Mesendoderm (in vitro differentiated cells): ENCODE data around the gene JARID2.

Experiments
- DNase-seq: peaks from one replicate; pipeline ENCODE4 v3.0.0; 2013
- H2AK5ac ChIP-seq: 2 replicates; pipeline ENCODE4 v1.6.1; 2013; ENCODE audit warnings: low read length, inconsistent platforms
- H2BK120ac ChIP-seq: 2 replicates; pipeline ENCODE4 v1.6.1; 2013; ENCODE audit warnings: low read depth, mild to moderate bottlenecking, low read length, moderate library complexity, mixed read lengths
- H2BK15ac ChIP-seq: replicated peaks from 2 replicates; pipeline ENCODE4 v1.6.1; 2013; ENCODE audit warnings: low read depth, mild to moderate bottlenecking, moderate library complexity
- H2BK5ac ChIP-seq: 2 replicates; pipeline ENCODE4 v1.6.1; 2013; ENCODE audit warnings: low read length, inconsistent platforms
- H3K18ac ChIP-seq: 2 replicates; pipeline ENCODE4 v1.6.1; 2013; ENCODE audit warnings: mild to moderate bottlenecking, low read length, mixed read lengths
- H3K23ac ChIP-seq: one replicate; pipeline ENCODE4 v1.6.1; 2013; ENCODE audit warnings: low read length
- H3K27ac ChIP-seq: 2 replicates; pipeline ENCODE4 v1.5.1; 2013; ENCODE audit warnings: low read depth, mild to moderate bottlenecking, inconsistent platforms, low read length, moderate library complexity
- H3K27me3 ChIP-seq: 2 replicates; pipeline ENCODE4 v1.6.1; 2013; ENCODE audit warnings: low read length, control low read depth, mild to moderate bottlenecking, inconsistent platforms; ENCODE audit not compliant: insufficient read depth, poor library complexity
- H3K36me3 ChIP-seq: 2 replicates; pipeline ENCODE4 v1.6.1; 2013; ENCODE audit warnings: low read length, inconsistent platforms; ENCODE audit not compliant: control insufficient read depth, insufficient read depth
- H3K4ac ChIP-seq: one replicate; pipeline ENCODE4 v1.6.1; 2013; ENCODE audit warnings: low read depth, mild to moderate bottlenecking, low read length, moderate library complexity
- H3K4me1 ChIP-seq: 2 replicates; pipeline ENCODE4 v1.6.1; 2013; ENCODE audit warnings: low read depth, low read length, inconsistent platforms; ENCODE audit not compliant: control insufficient read depth
- H3K4me2 ChIP-seq: 2 replicates; pipeline ENCODE4 v1.6.1; 2013; ENCODE audit warnings: low read length
- H3K4me3 ChIP-seq: 2 replicates; pipeline ENCODE4 v1.5.1; 2013; ENCODE audit warnings: mild to moderate bottlenecking, low read length
- H3K56ac ChIP-seq: one replicate; pipeline ENCODE4 v1.6.1; 2013; ENCODE audit warnings: low read length
- H3K79me1 ChIP-seq: 2 replicates; pipeline ENCODE4 v1.6.1; 2013; ENCODE audit warnings: low read length, inconsistent platforms
- H3K79me2 ChIP-seq: 2 replicates; pipeline ENCODE4 v1.6.1; 2013; ENCODE audit warnings: mild to moderate bottlenecking, low read length; ENCODE audit not compliant: control insufficient read depth, insufficient read depth
- H3K9ac ChIP-seq: 2 replicates; pipeline ENCODE4 v1.6.1; 2013; ENCODE audit warnings: low read length, inconsistent platforms
- H4K5ac ChIP-seq: one replicate; pipeline ENCODE4 v1.6.1; 2013; ENCODE audit warnings: low read length
- H4K8ac ChIP-seq: one replicate; pipeline ENCODE4 v1.6.1; 2013; ENCODE audit warnings: low read depth, mild to moderate bottlenecking, control low read depth, low read length, moderate library complexity
- WGBS: extraction: QIAGEN DNeasy Blood & Tissue Kit; methylation state at CpG from one replicate; pipeline ENCODE4 v1.1.7; 2013; ENCODE audit warnings: low lambda C conversion rate, missing lambda C conversion rate; ENCODE audit not compliant: insufficient coverage; ENCODE audit errors: extremely low coverage; 5-methylcytosine and 5-hydroxymethylcytosine counted together

Gene JARID2

DNA sequence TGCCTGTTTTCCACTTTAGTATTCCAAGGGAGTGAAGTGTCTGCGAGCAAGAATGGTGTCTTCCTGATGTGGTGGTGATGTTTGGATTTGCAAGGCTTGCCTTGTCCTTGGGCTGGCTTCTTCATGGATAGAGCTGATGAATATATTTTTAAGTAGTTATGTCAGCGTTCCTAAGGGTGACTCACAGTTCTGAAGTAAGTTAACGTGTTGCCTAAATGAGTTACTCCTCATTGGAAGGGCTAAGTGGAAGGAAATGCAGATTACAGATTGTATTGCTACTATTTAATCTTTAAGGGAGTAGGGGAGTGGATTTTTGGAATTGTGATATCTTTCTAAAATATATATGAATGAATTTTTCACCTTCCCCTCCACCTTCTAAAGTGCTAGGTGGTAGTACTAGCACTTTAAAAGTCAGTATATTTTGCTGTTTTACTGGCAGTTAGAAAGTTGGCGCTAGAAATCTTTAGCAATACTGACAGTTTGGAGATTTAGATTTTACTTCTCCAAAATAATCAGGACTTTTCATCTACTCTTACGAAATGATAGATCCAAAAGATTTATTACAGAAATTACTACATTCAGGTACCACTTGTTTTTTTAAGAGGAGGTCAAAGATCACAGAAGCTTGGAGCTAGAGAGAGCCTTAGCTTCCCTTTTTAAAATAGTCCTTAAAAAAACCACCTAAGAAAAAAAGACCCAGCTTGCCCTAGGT, 197.4 kb downstream of the JARID2 start:
- H4K5ac ChIP-seq = no peak overlapping the region
- no CpG with 5 or more reads among the region's 5 CpGs for WGBS
- no peak overlapping the region for H2BK5ac ChIP-seq
- no peak overlapping the region for H3K4me3 ChIP-seq
- H3K9ac ChIP-seq = no peak overlapping the region
- peaks cover 79% of the 10 kb centered on the region for H3K79me2 ChIP-seq
- no peak overlapping the region for H3K18ac ChIP-seq
- H2BK15ac ChIP-seq = no peak overlapping the region
- H4K8ac ChIP-seq = no peak overlapping the region
- no peak overlapping the region for H2AK5ac ChIP-seq
- no peak for DNase-seq
- H3K27ac ChIP-seq = no peak overlapping the region
- no peak overlapping the region for H3K23ac ChIP-seq
- H3K36me3 ChIP-seq = no peaks in the 10 kb centered on the region
- H3K4ac ChIP-seq = no peak overlapping the region
- no peak overlapping the region for H2BK120ac ChIP-seq
- H3K4me1 ChIP-seq = peaks cover 23% of the 10 kb centered on the region
- no peak overlapping the region for H3K4me2 ChIP-seq
- peaks cover 27% of the 10 kb centered on the region for H3K79me1 ChIP-seq
- no peaks in the 10 kb centered on the region for H3K27me3 ChIP-seq
- H3K56ac ChIP-seq = no peak overlapping the region

DNA sequence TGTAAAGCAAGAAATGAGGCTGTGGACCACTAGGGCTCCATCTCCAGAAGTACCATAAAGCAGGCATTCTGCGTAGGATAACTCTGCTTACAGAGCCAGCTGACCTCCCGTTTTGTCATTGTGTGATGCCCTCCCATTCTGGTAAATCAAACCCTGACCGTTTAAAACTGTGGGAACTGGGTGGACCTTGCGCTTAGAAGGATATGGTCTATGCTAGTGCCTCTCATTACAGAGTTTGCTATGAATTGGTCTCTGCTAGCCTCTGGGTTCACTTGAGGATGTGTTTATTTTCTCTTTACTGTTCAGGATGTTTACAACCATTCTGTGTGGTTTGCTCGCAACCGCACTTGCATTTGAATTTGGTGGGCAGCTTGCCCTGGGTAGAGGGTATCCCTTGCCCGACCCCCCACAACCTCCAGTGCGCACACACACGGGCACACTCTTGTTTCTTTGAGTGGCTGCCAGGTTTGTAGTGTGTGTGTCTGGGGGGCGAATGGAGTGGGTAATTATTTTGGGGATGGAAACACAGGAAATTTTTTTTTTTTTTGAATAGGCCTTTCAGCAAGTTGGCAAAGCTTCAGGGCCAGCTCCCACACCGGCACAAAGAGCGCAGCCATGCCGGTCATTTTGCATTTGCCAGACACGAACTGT, 198.3 kb downstream of the JARID2 start:
- Histone ChIP-seq H3K18ac (no peak overlapping the region), H4K5ac (no peak overlapping the region), H3K27me3 (no peaks in the 10 kb centered on the region), H3K36me3 (no peaks in the 10 kb centered on the region), H2BK15ac (no peak overlapping the region), H3K79me2 (peaks cover 79% of the 10 kb centered on the region), H2BK120ac (no peak overlapping the region), H2AK5ac (no peak overlapping the region), H4K8ac (no peak overlapping the region), H2BK5ac (no peak overlapping the region), H3K4me2 (no peak overlapping the region), H3K23ac (no peak overlapping the region), H3K56ac (peak overlapping the region; percentile 8), H3K4me1 (peaks cover 23% of the 10 kb centered on the region), H3K9ac (no peak overlapping the region), H3K27ac (no peak overlapping the region), H3K4ac (no peak overlapping the region), H3K79me1 (peaks cover 31% of the 10 kb centered on the region), H3K4me3 (no peak overlapping the region)
- no CpG with 5 or more reads among the region's 14 CpGs for WGBS
- DNase-seq = no peak

DNA sequence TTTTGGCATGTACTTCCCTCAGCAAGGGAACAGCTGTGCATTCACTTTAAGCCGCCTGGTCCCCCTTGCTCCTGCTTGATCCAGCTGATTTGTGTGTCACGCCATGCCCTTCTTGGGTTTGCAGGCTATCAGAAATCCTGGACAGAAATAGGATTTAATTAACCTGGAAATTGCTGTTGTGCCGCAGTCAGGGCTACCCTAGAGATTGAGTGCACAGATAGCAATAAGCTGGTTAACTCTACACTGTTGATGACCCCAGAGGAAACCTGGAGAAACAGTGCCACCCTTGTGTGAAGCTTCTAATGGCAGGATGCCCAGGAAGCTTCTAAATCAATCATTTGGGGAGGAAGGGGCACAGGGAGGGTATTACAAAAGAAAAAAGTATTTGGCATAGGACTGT, 199.0 kb downstream of the JARID2 start:
- no peak overlapping the region for H3K23ac ChIP-seq
- H3K79me2 ChIP-seq = peaks cover 80% of the 10 kb centered on the region
- WGBS = no CpG with 5 or more reads among the region's 3 CpGs
- no peak overlapping the region for H2BK15ac ChIP-seq
- H2BK5ac ChIP-seq = no peak overlapping the region
- H3K27ac ChIP-seq = no peak overlapping the region
- no peak overlapping the region for H2BK120ac ChIP-seq
- H4K5ac ChIP-seq = no peak overlapping the region
- peak; percentile 58 for DNase-seq
- H2AK5ac ChIP-seq = no peak overlapping the region
- H3K9ac ChIP-seq = no peak overlapping the region
- no peak overlapping the region for H3K18ac ChIP-seq
- H3K27me3 ChIP-seq = no peaks in the 10 kb centered on the region
- peak overlapping the region; percentile 22 for H3K56ac ChIP-seq
- no peak overlapping the region for H4K8ac ChIP-seq
- no peaks in the 10 kb centered on the region for H3K36me3 ChIP-seq
- peaks cover 29% of the 10 kb centered on the region for H3K79me1 ChIP-seq
- peaks cover 21% of the 10 kb centered on the region for H3K4me1 ChIP-seq
- H3K4me2 ChIP-seq = no peak overlapping the region
- no peak overlapping the region for H3K4ac ChIP-seq
- no peak overlapping the region for H3K4me3 ChIP-seq

DNA sequence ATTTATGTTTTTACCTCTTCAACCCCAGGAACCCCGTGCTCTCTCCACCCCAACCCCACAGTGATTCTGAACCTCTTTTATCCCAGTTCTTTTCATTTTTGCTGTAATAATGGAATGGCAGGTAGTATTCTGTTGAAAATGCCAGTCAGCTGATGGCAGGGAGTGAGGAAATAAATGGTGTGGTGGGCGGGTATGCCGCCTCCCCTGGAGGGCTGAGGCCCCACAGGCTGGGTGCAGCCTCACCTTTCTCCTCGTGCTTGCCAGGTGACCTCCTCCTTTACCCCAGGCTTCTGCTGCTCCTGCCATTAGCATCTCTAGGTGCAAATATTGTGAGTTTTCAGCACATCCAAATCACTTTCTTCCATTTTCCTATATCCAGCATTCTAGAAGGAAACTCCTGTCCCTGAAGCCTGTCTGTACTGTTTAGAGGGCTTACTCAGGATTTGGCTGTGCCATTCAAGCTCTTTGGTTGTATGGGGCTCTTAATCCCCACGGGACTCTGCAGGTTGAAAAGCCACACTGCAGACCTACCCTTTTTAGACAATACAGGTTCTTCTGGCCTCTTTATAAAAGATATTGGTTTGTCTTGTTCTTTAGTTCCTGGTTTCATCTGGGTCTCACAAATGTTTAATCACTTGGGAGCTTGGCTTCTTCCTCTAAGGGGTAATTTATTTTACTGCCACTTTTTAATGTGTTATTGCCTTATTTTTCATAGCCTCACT, 201.8 kb downstream of the JARID2 start:
- Histone ChIP-seq H2BK120ac (no peak overlapping the region), H3K4ac (no peak overlapping the region), H3K4me3 (no peak overlapping the region), H2AK5ac (no peak overlapping the region), H3K4me2 (no peak overlapping the region), H3K79me1 (peaks cover 30% of the 10 kb centered on the region), H3K9ac (no peak overlapping the region), H4K5ac (no peak overlapping the region), H3K27ac (no peak overlapping the region), H3K56ac (peak overlapping the region; percentile 53), H3K18ac (no peak overlapping the region), H3K27me3 (no peaks in the 10 kb centered on the region), H3K23ac (no peak overlapping the region), H3K4me1 (peaks cover 8% of the 10 kb centered on the region), H4K8ac (no peak overlapping the region), H2BK5ac (no peak overlapping the region), H2BK15ac (no peak overlapping the region), H3K79me2 (peaks cover 67% of the 10 kb centered on the region), H3K36me3 (no peaks in the 10 kb centered on the region)
- no peak for DNase-seq
- no CpG with 5 or more reads among the region's 5 CpGs for WGBS

DNA sequence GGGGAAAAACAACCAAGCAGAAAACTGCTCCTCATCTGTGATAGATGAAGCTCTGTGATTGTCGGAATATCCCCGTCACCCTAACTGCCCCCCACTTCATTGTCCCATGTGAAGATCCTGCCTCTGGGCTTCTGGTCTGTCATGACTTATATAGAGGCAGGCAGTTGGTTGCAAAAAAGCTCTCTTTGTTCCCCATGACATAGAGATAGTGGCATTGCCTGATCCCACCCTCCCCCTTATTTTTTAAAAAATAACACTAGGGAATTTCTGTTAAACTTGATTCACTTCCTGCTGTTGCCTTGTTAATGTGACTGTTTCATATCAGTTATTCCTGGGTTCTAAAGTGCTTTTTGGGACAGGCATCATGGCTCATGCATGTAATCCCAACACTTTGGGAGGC, 203.1 kb downstream of the JARID2 start:
- Histone ChIP-seq H3K23ac (no peak overlapping the region), H3K4me3 (no peak overlapping the region), H3K36me3 (no peaks in the 10 kb centered on the region), H3K27me3 (no peaks in the 10 kb centered on the region), H3K79me2 (peaks cover 64% of the 10 kb centered on the region), H3K9ac (no peak overlapping the region), H3K56ac (no peak overlapping the region), H2BK5ac (no peak overlapping the region), H3K79me1 (peaks cover 29% of the 10 kb centered on the region), H2BK15ac (no peak overlapping the region), H4K5ac (no peak overlapping the region), H3K4me1 (peaks cover 8% of the 10 kb centered on the region), H3K4ac (no peak overlapping the region), H3K18ac (peak overlapping the region; percentile 26), H2BK120ac (no peak overlapping the region), H3K4me2 (no peak overlapping the region), H3K27ac (no peak overlapping the region), H4K8ac (no peak overlapping the region), H2AK5ac (no peak overlapping the region)
- no peak for DNase-seq
- WGBS = no CpG with 5 or more reads among the region's 2 CpGs
